Endometrium (tissue), 2 donors: Measurements from ENCODE around the gene OR10G6.
"Not testable (repeated sequence)": the region's sequence is repeated elsewhere in the genome, so short reads cannot be mapped to it uniquely, and the experiment has no call there.

ENCODE experiments used
- FAIRE-seq: peaks from 2 replicates; lab custom pipeline; 2012; peaks lifted over from hg19 to GRCh38; lab: Jason Lieb, UNC
- donor health status: control.
- donor health status: control.

Gene OR10G6

GRCh38 chr11:123995119-123995518 lies at the start of gene OR10G6:
TSS of gene OR10G6 (minus strand) at chr11:123995161. CDS start at chr11:123995161, 0 bp downstream.
- FAIRE-seq: no peak

- no peak for FAIRE-seq
Observed at GRCh38 chr11:124043420-124043819, 48.5 kb upstream of the OR10G6 start.

DNA sequence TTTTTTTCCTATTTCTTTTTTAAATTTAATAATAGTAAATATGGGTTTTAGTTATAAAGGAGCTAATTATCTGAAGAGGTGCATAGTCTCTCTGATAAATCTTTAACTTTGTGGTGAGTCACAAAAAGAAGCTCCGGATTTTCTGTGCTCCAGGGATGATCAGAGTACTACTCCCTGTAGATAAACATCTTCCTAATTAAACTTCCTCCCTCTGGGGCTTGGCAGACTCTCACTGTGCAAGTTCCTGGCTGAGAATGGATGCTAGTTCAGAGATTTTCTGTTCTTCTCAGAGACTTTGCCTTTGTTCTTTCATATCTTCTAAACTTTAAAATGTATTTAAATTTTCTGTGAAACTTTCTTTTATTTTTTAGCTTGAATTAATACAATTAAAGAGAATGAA lies 46.3 kb upstream of the OR10G6 start, which contains the start of gene OR10G7:
Gene OR10G7 (minus strand): TSS at position 72 of the 400 bp plus-strand sequence. CDS start 2,324 bp downstream, outside the sequence.
- no peak for FAIRE-seq

DNA sequence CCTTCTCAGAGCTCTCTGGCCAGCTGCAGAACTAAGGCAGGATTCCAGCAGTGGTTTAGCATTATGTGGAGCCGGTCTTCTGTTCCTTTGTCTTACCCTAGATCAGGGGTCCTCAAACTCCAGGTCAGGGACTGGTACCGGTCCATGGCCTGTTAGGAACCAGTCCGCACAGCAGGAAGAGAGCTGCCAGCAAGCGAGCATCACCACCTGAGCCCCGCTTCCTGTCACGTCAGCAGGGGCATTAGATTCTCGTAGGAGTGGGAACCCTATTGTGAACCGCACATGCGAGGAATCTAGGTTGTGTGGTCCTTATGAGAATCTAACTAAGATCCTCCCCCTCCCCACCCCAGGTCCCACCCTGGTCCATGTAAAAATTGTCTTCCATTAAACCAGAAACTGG lies 44.6 kb upstream of the OR10G6 start:
- FAIRE-seq: no peak

DNA sequence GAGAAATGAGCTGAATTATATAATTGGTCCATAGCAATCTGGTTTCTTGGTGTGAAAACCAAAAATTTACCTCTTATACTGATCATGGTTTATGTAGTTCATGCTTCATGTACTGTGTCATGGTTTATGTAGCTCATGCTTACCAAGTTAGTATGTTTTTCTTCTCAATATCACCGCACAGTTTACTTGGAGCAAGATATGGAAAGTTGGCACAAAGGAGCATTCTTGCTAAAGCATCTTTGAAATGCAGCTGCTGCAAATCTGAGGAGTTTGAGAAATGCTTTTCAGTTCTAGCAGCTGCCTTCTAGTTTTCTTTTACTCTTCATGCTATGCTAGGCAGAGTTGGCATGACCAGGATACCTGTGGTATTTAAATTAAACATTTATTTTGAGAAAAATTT lies 41.7 kb upstream of the OR10G6 start:
- no peak for FAIRE-seq

DNA sequence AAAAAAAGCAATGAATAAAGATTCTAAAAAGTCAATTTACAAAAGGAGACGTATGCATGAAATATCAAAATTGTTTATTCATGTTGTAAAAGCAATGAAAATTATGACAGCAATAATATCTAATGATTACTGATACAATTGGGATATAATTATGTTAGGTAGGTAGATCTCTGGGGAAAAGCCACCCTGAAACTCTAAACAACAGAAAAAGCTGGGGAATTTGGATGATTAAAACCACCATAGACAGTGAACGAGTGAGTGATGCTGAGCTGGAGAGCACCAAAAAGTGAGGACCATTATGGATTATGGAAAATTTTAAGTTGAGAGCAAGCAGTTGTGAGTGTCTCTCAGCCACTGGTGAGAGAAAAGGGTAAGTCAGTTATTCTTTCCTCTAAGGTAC lies 31.5 kb upstream of the OR10G6 start, which contains the start of gene OR10G8:
Gene OR10G8 (plus strand): TSS at position 301 of the 400 bp plus-strand sequence. CDS start 2,825 bp downstream, outside the sequence.
- no peak for FAIRE-seq

- not testable (repeated sequence) for FAIRE-seq
Observed at GRCh38 chr11:124015837-124016236, 20.9 kb upstream of the OR10G6 start.

GRCh38 chr11:124012697-124013096 lies 17.7 kb upstream of the OR10G6 start, which contains the start of gene OR10G4:
TSS of gene OR10G4 (plus strand) at chr11:124012997. CDS start at chr11:124015575, 2,578 bp downstream.
- no peak for FAIRE-seq

- FAIRE-seq: no peak
Observed at GRCh38 chr11:123979311-123979710, 15.7 kb downstream of the OR10G6 start.

- FAIRE-seq: no peak
Observed at GRCh38 chr11:123977731-123978347, 17.1 kb downstream of the OR10G6 start, which contains the start of gene OR10S1. TSS of gene OR10S1 (minus strand) at chr11:123977781. CDS start at chr11:123977664, 117 bp downstream.

- no peak for FAIRE-seq
Observed at GRCh38 chr11:123976770-123977560, 18.0 kb downstream of the OR10G6 start.

DNA sequence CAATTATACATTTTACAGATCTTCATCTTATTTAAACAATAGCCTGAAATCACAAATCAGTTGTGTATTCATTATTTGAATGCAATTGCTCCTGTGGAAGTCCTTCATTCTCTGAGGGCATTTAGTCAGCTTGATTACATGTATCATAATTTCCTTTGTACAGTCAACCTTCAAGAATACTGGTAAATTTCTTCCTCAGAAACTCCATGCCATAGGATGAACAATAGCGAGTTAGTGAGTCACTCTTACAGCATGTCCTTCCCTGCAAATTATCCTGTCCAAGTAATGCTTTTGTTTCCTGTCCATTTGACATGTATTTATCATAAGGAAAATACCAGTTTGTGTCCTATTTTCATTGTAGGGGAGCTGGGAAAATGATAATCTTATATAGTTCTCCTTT lies 21.1 kb downstream of the OR10G6 start:
- no peak for FAIRE-seq

GRCh38 chr11:123956752-123957151 lies 38.2 kb downstream of the OR10G6 start:
- no peak for FAIRE-seq

DNA sequence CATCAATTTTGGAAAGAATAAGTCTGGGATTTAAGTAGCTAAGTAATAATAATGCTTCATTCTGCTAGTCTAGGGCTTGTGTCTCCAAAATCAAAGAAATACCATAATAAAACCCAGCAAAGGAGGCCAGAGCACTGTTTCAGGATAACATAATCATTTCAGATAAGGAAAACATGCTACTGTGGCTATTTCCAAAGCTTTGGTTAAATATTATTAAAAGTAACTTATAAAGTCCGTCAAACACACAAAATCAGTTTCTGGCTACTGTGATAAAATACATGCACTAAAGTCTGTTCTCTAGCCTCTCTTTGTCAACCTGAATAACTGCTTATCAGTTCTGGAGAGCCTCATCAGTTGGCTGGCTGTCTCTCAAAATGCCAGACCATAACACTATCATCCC lies 49.8 kb downstream of the OR10G6 start:
- FAIRE-seq: no peak
